ENCODE results near the gene UTP11.

UTP11 gene

DNA sequence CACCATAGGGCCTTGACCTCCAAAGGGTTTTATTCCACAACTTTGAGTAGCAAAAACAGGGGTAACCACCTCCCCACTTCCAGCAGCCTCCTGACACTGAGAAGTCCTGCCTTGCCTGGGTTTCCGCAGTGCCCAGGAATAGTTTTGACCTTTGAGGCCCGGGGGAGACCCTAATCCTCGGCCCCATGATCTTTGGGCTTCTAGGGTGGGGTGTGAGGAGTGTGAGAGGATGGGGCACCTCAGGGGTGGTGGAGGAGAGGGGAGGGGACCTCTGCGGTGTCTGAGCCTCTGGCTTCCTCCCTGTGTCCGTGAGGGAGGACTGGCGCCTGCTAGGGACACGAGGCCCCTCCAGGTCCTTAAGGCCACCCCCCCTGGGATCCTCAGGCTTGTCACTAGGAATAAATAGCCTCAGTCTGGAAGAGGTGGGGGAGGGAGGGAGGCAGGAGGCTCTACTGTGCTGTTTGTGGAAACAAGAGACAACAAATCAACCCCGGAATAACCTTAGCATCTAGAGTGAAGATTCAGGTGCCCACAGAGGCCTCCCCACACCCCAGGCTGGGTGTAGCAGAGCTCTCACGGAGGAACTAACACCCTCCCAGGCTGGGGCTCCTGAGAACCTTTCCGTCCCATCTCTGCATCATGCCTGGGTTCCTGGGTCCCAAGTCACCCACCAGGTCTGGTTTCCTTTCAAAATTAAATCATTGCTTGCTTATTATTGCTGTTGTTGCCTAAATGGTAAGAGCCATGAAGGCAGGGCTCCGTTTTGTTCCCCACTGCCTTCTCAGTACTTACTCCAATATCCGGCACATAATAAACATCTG lies 6.3 kb upstream of the UTP11 start:
- H3K36me3 Mint-ChIP-seq (ENCODE audit: insufficient read depth): peaks cover 5% of the 10 kb centered on the region
- H3K9me3 Mint-ChIP-seq: no peaks in the 10 kb centered on the region
- ATAC-seq (replicated peaks) (peak; percentile 30), DNase-seq (no peak)
- H3K4me3 Mint-ChIP-seq: peak overlapping the region; percentile 69 to 76
- peak overlapping the region; percentile 81 to 88 for H3K27ac Mint-ChIP-seq
- H3K4me1 Mint-ChIP-seq (ENCODE audit: low read depth in 2 of 2): peaks cover 10 to 36% of the 10 kb centered on the region in 2 donors
- H3K27me3 Mint-ChIP-seq: peaks cover 9 to 16% of the 10 kb centered on the region in 2 donors

GRCh38 chr1:38009088-38009840 lies 3.3 kb upstream of the UTP11 start:
- Mint-ChIP-seq H3K4me3 (peak overlapping the region; percentile 6 to 62), H3K36me3 (ENCODE audit: insufficient read depth) (peaks cover 14% of the 10 kb centered on the region), H3K27me3 (peaks cover 5 to 6% of the 10 kb centered on the region in 2 donors), H3K9me3 (no peaks in the 10 kb centered on the region), H3K27ac (peak overlapping the region; percentile 84 to 93), H3K4me1 (ENCODE audit: low read depth in 2 of 2) (peaks cover 29 to 47% of the 10 kb centered on the region in 2 donors)
- DNase-seq: peak; percentile 19 to 39 (median 30)
- ATAC-seq (replicated peaks): peak; percentile 58

DNA sequence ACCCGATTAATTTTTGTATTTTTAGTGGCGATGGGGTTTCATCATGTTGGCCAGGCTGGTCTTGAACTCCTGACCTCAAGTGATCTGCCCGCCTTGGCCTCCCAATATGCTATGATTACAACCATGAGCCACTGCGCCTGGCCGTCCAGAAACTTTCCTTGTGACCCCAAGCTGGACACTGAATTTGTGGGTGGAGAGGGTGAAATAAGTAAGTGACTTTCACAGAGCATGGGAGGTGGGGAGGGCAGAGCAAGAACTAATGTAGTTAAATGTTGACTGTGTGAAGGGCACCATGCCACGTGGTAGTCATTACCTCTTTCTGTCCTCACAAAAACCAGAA lies 2.7 kb upstream of the UTP11 start:
- Mint-ChIP-seq H3K4me3 (peak overlapping the region in 1 of 2 donors; percentile 62), H3K36me3 (ENCODE audit: insufficient read depth) (peaks cover 14% of the 10 kb centered on the region), H3K4me1 (ENCODE audit: low read depth in 2 of 2) (peaks cover 24 to 44% of the 10 kb centered on the region in 2 donors)

DNA sequence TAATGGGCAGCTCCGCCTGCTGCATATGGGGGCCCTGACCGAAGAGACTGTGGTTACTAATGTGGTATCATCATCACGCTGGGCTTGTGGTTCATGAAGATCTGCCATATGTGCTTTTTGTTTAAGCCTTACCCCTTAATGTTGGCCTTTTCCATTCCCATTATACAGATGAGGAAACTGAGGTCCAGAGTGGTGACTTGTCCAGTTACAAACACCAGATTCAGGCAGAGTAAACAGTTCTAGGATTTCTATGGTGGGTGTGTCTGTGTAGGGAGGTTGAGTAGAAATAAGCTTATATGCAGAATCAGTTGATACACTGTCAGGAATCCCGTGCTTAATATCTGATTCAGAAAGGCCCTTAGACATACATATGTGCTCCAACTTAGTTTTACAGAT lies 691 bp downstream of the UTP11 start:
- H3K27me3 Mint-ChIP-seq: no peaks in the 10 kb centered on the region
- peak overlapping the region; percentile 97 to 98 for H3K27ac Mint-ChIP-seq
- peaks cover 34% of the 10 kb centered on the region for H3K36me3 Mint-ChIP-seq (ENCODE audit: insufficient read depth)
- no peaks in the 10 kb centered on the region for H3K9me3 Mint-ChIP-seq
- peaks cover 27 to 42% of the 10 kb centered on the region in 2 donors for H3K4me1 Mint-ChIP-seq (ENCODE audit: low read depth in 2 of 2)
- DNase-seq: no peak
- H3K4me3 Mint-ChIP-seq: peak overlapping the region; percentile 98 to 99
- no peak for ATAC-seq (replicated peaks)

More for the DNA sequence above, 2.7 kb upstream of the UTP11 start:
- peaks cover 0 to under 1% of the 10 kb centered on the region in 2 donors for H3K27me3 Mint-ChIP-seq
- H3K9me3 Mint-ChIP-seq: no peaks in the 10 kb centered on the region
- no peak for DNase-seq
- peak overlapping the region in 1 of 2 donors; percentile 93 for H3K27ac Mint-ChIP-seq
- no peak for ATAC-seq (replicated peaks)

- peak overlapping the region; percentile 98 to 99 for H3K4me3 Mint-ChIP-seq
- peaks cover 25 to 37% of the 10 kb centered on the region in 2 donors for H3K4me1 Mint-ChIP-seq (ENCODE audit: low read depth in 2 of 2)
- no peak for DNase-seq
- H3K9me3 Mint-ChIP-seq: no peaks in the 10 kb centered on the region
- no peak for ATAC-seq (replicated peaks)
- H3K36me3 Mint-ChIP-seq (ENCODE audit: insufficient read depth): peaks cover 43% of the 10 kb centered on the region
- H3K27me3 Mint-ChIP-seq: no peaks in the 10 kb centered on the region
- H3K27ac Mint-ChIP-seq: no peak overlapping the region
Measured at GRCh38 chr1:38014171-38014570, 1.6 kb downstream of the UTP11 start.

DNA sequence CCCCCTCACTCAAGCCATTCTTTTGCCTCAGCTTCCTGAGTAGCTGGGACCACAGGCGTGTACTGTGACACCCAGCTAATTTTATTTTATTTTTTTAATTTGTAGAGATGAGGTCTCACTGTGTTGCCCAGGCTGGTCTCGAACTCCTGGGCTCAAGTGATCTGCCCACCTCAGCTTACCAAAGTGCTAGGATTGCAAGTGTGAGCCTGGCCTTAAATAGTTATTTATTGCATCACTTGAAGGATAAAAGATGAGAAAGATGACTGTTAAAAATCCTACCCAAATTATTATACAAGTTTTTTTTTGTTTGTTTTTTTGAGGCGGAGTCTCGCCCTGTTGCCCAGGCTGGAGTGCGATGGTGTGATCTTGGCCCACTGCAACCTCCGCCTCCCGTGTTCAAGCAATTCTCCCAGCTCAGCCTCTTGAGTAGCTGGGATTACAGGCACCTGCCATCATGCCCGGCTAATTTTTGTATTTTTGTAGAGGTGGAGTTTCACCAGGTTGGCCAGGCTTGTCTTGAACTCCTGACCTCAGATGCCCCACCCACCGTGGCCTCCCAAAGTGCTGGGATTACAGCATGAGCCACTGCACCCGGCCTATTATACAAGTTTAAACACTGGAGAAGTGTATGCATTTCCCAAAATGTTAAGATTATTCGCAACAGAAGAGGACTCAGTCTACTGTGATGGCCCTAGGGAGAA lies 2.3 kb downstream of the UTP11 start:
- no peak for ATAC-seq (replicated peaks)
- Mint-ChIP-seq H3K9me3 (no peaks in the 10 kb centered on the region), H3K4me3 (no peak overlapping the region), H3K36me3 (ENCODE audit: insufficient read depth) (peaks cover 46% of the 10 kb centered on the region), H3K27ac (no peak overlapping the region), H3K27me3 (no peaks in the 10 kb centered on the region), H3K4me1 (ENCODE audit: low read depth in 2 of 2) (peaks cover 24 to 32% of the 10 kb centered on the region in 2 donors)
- DNase-seq: no peak

- Mint-ChIP-seq H3K27ac (peak overlapping the region in 1 of 2 donors; percentile 25), H3K4me3 (no peak overlapping the region), H3K36me3 (ENCODE audit: insufficient read depth) (peaks cover 53% of the 10 kb centered on the region), H3K4me1 (ENCODE audit: low read depth in 2 of 2) (peaks cover 24 to 30% of the 10 kb centered on the region in 2 donors), H3K27me3 (no peaks in the 10 kb centered on the region), H3K9me3 (no peaks in the 10 kb centered on the region)
- ATAC-seq (replicated peaks) (no peak), DNase-seq (no peak)
Measured at GRCh38 chr1:38015978-38016725, 3.6 kb downstream of the UTP11 start.

- no peak for DNase-seq
- Mint-ChIP-seq H3K27ac (no peak overlapping the region), H3K4me1 (ENCODE audit: low read depth in 2 of 2) (peaks cover 6 to 8% of the 10 kb centered on the region in 2 donors)
Measured at GRCh38 chr1:38018864-38019343, 6.4 kb downstream of the UTP11 start.

DNA sequence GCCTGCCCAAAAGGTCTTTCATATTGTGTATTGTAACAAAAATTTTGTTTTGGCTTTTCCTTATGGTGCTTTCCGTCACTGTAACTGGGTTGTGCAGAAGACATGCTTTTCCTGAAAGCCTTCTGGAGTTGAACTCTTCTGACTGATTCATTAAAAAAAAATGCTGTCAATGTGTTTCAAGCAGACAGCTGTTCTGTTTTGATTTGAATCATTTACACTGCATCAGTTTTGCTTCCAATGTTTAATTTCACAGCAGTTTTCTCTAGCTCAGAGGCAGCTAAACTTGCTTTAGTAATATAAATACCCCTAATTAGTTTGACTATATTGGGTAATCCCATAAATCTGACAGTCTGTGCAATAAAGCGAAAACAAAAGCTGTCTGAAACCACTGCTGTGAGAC lies 7.9 kb downstream of the UTP11 start:
- ATAC-seq (replicated peaks) (no peak), DNase-seq (no peak)
- peaks cover 3% of the 10 kb centered on the region in 2 donors for H3K4me1 Mint-ChIP-seq (ENCODE audit: low read depth in 2 of 2)
- H3K36me3 Mint-ChIP-seq (ENCODE audit: insufficient read depth): peaks cover 86% of the 10 kb centered on the region
- H3K4me3 Mint-ChIP-seq: no peak overlapping the region
- H3K27ac Mint-ChIP-seq: no peak overlapping the region
- no peaks in the 10 kb centered on the region for H3K9me3 Mint-ChIP-seq
- H3K27me3 Mint-ChIP-seq: no peaks in the 10 kb centered on the region

More at GRCh38 chr1:38018864-38019343, 6.4 kb downstream of the UTP11 start:
- Mint-ChIP-seq H3K4me3 (no peak overlapping the region), H3K9me3 (no peaks in the 10 kb centered on the region), H3K36me3 (ENCODE audit: insufficient read depth) (peaks cover 71% of the 10 kb centered on the region), H3K27me3 (no peaks in the 10 kb centered on the region)
- ATAC-seq (replicated peaks): peak; percentile 66

GRCh38 chr1:38021969-38022368 lies 9.4 kb downstream of the UTP11 start:
- Mint-ChIP-seq H3K27ac (no peak overlapping the region), H3K9me3 (no peaks in the 10 kb centered on the region), H3K36me3 (ENCODE audit: insufficient read depth) (peaks cover 84% of the 10 kb centered on the region), H3K4me1 (ENCODE audit: low read depth in 2 of 2) (peaks cover 4 to 5% of the 10 kb centered on the region in 2 donors), H3K4me3 (no peak overlapping the region), H3K27me3 (no peaks in the 10 kb centered on the region)
- no peak for ATAC-seq (replicated peaks)
- no peak for DNase-seq

DNA sequence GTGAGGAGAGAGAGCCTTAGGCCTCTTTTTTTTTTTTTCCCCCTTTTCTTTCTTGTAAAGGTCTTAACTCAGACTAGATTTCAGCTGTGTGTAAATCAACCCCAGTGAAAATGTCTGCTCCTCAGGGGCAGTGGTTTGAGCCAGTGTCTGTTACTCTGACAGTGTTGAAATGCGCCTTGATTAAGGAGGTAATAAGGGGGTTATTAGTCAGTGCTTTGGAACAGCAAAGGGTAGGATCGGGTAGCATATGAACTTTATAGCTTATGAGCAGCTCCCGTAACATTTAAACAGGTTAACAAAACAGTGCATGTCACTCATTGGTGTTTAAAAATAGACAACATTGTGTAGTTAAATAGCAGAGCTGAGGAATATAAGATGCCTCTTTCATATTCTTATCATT lies 10.3 kb downstream of the UTP11 start:
- peaks cover 76% of the 10 kb centered on the region for H3K36me3 Mint-ChIP-seq (ENCODE audit: insufficient read depth)
- no peak for ATAC-seq (replicated peaks)
- H3K9me3 Mint-ChIP-seq: no peaks in the 10 kb centered on the region
- H3K4me1 Mint-ChIP-seq (ENCODE audit: low read depth in 2 of 2): peaks cover 8 to 12% of the 10 kb centered on the region in 2 donors
- H3K27me3 Mint-ChIP-seq: no peaks in the 10 kb centered on the region
- no peak overlapping the region for H3K27ac Mint-ChIP-seq
- no peak overlapping the region for H3K4me3 Mint-ChIP-seq
- no peak for DNase-seq

DNA sequence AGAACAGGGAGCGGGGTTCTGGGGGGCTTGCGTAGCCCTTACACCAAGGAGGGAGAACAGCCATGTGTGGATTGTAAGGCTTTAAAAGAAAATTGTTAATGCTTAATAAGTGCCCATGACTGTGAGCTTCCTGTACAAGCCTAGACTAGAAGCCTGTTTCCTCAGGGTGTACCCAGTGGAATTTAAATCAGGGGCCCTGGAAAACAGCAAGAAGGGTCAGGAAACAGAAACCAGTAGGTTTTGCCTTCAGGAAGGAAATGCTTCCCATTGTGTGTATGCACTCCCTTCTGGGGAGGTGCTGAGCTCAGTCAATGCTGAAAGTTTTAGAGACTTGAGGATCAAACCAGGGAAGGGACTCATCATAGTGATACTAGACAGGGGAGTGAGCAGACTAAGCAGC lies 12.7 kb downstream of the UTP11 start:
- Mint-ChIP-seq H3K4me1 (ENCODE audit: low read depth in 2 of 2) (peaks cover 27 to 32% of the 10 kb centered on the region in 2 donors), H3K36me3 (ENCODE audit: insufficient read depth) (peaks cover 56% of the 10 kb centered on the region), H3K4me3 (no peak overlapping the region), H3K27me3 (no peaks in the 10 kb centered on the region), H3K27ac (no peak overlapping the region), H3K9me3 (no peaks in the 10 kb centered on the region)
- no peak for ATAC-seq (replicated peaks)
- no peak for DNase-seq

DNA sequence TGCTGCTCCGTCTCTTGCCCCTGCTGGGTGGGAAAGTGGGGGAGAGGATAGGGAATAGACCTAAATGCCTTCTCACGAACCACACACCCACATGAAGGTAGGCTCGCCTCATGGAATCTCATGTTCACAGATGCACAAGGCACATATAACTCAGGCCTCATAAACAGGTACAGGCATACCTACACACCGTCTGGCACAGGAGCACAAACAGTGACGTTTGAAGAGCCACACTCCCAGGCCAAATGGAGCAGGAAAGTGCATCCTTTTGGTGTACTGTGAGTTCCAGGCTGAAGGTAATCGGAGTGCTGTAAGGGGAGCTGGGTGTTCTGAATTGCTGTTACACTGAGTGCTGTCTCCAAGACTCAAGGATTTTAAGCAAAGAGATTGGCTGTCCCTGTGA lies 13.1 kb downstream of the UTP11 start:
- Mint-ChIP-seq H3K9me3 (no peaks in the 10 kb centered on the region), H3K4me3 (no peak overlapping the region), H3K4me1 (ENCODE audit: low read depth in 2 of 2) (peaks cover 32 to 36% of the 10 kb centered on the region in 2 donors), H3K36me3 (ENCODE audit: insufficient read depth) (peaks cover 53% of the 10 kb centered on the region), H3K27ac (no peak overlapping the region), H3K27me3 (no peaks in the 10 kb centered on the region)
- ATAC-seq (replicated peaks): no peak
- no peak for DNase-seq
